ENCODE results near the gene CELA3B. TPM values are rescaled to one million over a fixed set of nuclear protein-coding genes. Genes with fewer than 3 reads are reported as not detected.

CELA3B gene
- polyA plus RNA-seq, 1 donor (not counting 4 experiments of a cell fraction or from before 2014, with no cell fraction given), result not detected

DNA sequence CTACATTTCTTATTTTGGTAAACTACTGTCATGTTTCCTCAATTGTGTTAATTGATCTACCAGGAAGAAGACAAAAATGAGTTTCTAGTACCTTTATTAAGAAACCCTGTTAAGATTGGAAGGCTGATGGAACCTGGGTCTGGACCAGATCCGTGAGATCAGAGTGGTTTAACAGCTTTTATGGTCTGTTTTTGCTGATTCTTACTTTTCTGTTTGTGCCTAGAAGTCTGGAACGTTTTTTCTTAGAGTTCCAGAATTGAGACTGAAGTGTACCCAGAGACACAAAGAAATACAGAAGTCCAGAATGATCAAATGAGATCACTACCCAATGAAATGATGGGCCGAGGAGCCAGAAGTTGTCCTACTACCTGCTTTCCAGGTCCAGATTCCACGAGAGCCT, 53.2 kb downstream of the CELA3B start:
- Histone ChIP-seq H3K9ac (ENCODE audit: control insufficient read depth, extremely low read depth, insufficient read depth, low read length) (no peak overlapping the region), H3K4me3 (ENCODE audit: control insufficient read depth in 2 of 3, extremely low read depth in 1 of 3, insufficient read depth in 2 of 3, low read depth in 1 of 3, low read length in 3 of 3) (no peak overlapping the region), H3K36me3 (ENCODE audit: control insufficient read depth in 2 of 2, extremely low read depth in 1 of 2, insufficient read depth in 2 of 2, low read length in 2 of 2) (no peaks in the 10 kb centered on the region), H3K9me1 (ENCODE audit: control insufficient read depth, extremely low read depth, insufficient read depth, low read length) (no peaks in the 10 kb centered on the region), H3K27me3 (ENCODE audit: control insufficient read depth, extremely low read depth, insufficient read depth, low read length) (no peaks in the 10 kb centered on the region), H3K4me1 (ENCODE audit: control insufficient read depth, extremely low read depth, insufficient read depth, low read length) (peaks cover 5% of the 10 kb centered on the region), H3K27ac (ENCODE audit: control insufficient read depth, insufficient read depth, low read length) (no peak overlapping the region), H3K9me3 (ENCODE audit: control insufficient read depth, low read depth, low read length) (no peaks in the 10 kb centered on the region), H3K79me2 (ENCODE audit: control insufficient read depth, insufficient read depth, low read length) (peaks cover 2% of the 10 kb centered on the region), H2AFZ (ENCODE audit: control insufficient read depth, low read length) (no peak overlapping the region), H3K4me2 (ENCODE audit: control insufficient read depth, extremely low read depth, insufficient read depth, low read depth, low read length) (no peak overlapping the region), H4K20me1 (ENCODE audit: control insufficient read depth, extremely low read depth, insufficient read depth, low read length) (no peaks in the 10 kb centered on the region)
- DNase-seq (ENCODE audit: low read depth, low spot score) (no peak), FAIRE-seq (no peak)
- TF ChIP-seq CTCF (optimal IDR thresholded peaks at IDR 0.05 in 1 of 3, IDR thresholded peaks at IDR 0.05 in 1 of 3, conservative IDR thresholded peaks at IDR 0.05 in 1 of 3; ENCODE audit: extremely low read depth in 1 of 3, insufficient read depth in 2 of 3, low read length in 3 of 3), result no peak
- TF ChIP-seq EZH2 (IDR thresholded peaks at IDR 0.05; ENCODE audit: low read length), result no peak
- dilution Hi-C loops (cut with MboI; ENCODE audit: extremely low pct_ligation_motif_present, low sequenced_read_pairs), result no loop called here

DNA sequence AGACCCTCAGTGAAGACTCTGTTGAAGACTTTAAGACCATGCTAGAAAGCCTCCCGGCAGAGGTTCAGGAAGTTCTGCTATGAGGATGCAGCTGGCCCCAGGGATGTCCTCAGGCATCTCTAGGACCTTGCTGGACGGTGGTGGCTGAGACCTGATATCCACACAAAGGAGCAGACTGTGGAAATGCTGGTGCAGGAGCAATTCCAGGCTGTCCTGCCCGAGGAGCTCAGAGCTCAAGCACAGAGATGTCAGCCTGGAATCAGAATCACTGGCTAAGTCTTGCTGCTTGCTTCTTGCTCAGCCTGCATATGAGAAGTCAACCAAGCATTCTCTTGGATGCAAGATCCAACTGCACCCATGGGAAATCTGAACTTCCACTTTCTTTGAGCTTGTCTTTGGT, 53.7 kb downstream of the CELA3B start:
- Histone ChIP-seq H3K79me2 (ENCODE audit: control insufficient read depth, insufficient read depth, low read length) (peaks cover 2% of the 10 kb centered on the region), H3K36me3 (ENCODE audit: control insufficient read depth in 2 of 2, extremely low read depth in 1 of 2, insufficient read depth in 2 of 2, low read length in 2 of 2) (no peaks in the 10 kb centered on the region), H3K27me3 (ENCODE audit: control insufficient read depth, extremely low read depth, insufficient read depth, low read length) (no peaks in the 10 kb centered on the region), H2AFZ (ENCODE audit: control insufficient read depth, low read length) (no peak overlapping the region), H4K20me1 (ENCODE audit: control insufficient read depth, extremely low read depth, insufficient read depth, low read length) (no peaks in the 10 kb centered on the region), H3K9me3 (ENCODE audit: control insufficient read depth, low read depth, low read length) (no peaks in the 10 kb centered on the region), H3K9me1 (ENCODE audit: control insufficient read depth, extremely low read depth, insufficient read depth, low read length) (no peaks in the 10 kb centered on the region), H3K4me1 (ENCODE audit: control insufficient read depth, extremely low read depth, insufficient read depth, low read length) (peaks cover 5% of the 10 kb centered on the region), H3K9ac (ENCODE audit: control insufficient read depth, extremely low read depth, insufficient read depth, low read length) (no peak overlapping the region), H3K27ac (ENCODE audit: control insufficient read depth, insufficient read depth, low read length) (no peak overlapping the region), H3K4me3 (ENCODE audit: control insufficient read depth in 2 of 3, extremely low read depth in 1 of 3, insufficient read depth in 2 of 3, low read depth in 1 of 3, low read length in 3 of 3) (no peak overlapping the region), H3K4me2 (ENCODE audit: control insufficient read depth, extremely low read depth, insufficient read depth, low read depth, low read length) (no peak overlapping the region)
- DNase-seq (ENCODE audit: low read depth, low spot score), result no peak
- no peak for FAIRE-seq
- TF ChIP-seq EZH2 (IDR thresholded peaks at IDR 0.05; ENCODE audit: low read length) (no peak), CTCF (optimal IDR thresholded peaks at IDR 0.05 in 1 of 3, IDR thresholded peaks at IDR 0.05 in 1 of 3, conservative IDR thresholded peaks at IDR 0.05 in 1 of 3; ENCODE audit: extremely low read depth in 1 of 3, insufficient read depth in 2 of 3, low read length in 3 of 3) (no peak)
- dilution Hi-C loops (cut with MboI; ENCODE audit: extremely low pct_ligation_motif_present, low sequenced_read_pairs), result no loop called here
